ENCODE data around the gene TTLL3. TPM values are rescaled to one million over a fixed set of nuclear protein-coding genes. Genes with fewer than 3 reads are reported as not detected.
A peak's percentile ranks its signal among the peaks of the same experiment; 100 is the strongest.
"Not testable (repeated sequence)": the region's sequence is repeated elsewhere in the genome, so short reads cannot be mapped to it uniquely, and the experiment has no call there.

The TTLL3 gene
- polyA plus RNA-seq, 1 donor = 97.4 TPM

DNA sequence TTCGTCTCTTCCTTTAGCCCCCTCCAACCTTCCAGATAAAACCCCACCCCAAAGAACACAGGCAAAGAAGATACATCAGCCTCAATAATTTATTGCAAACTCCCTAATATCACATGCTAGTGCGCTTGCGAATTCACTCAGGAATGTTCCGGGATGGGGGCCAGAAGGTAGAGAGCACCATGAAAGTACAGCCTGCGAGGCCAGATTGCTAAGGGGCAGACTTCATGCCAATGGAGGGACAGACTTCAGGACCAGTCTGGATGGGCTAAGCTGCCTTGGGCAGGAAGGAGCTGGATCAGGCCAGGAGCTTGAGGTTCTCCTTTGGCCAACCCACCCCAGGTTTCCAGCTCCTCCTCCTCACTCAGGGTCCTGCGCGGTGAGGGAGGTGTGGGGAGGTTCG lies 56.6 kb downstream of the TTLL3 start:
- Histone ChIP-seq H3K27me3 (ENCODE audit: control insufficient read depth, insufficient read depth, low read length) (no peaks in the 10 kb centered on the region), H3K4me1 (ENCODE audit: control insufficient read depth, insufficient read depth, low read length) (peaks cover 17% of the 10 kb centered on the region), H3K36me3 (ENCODE audit: control insufficient read depth, insufficient read depth, low read length) (peaks cover 3% of the 10 kb centered on the region), H3K27ac (ENCODE audit: low read length) (no peak overlapping the region), H3K4me3 (ENCODE audit: low read length) (no peak overlapping the region), H3K9me3 (ENCODE audit: control insufficient read depth, low read depth, low read length) (no peaks in the 10 kb centered on the region)
- DNase-seq = no peak
- WGBS (ENCODE audit: insufficient coverage, low lambda C conversion rate) = no CpG with 5 or more reads among the region's 8 CpGs

DNA sequence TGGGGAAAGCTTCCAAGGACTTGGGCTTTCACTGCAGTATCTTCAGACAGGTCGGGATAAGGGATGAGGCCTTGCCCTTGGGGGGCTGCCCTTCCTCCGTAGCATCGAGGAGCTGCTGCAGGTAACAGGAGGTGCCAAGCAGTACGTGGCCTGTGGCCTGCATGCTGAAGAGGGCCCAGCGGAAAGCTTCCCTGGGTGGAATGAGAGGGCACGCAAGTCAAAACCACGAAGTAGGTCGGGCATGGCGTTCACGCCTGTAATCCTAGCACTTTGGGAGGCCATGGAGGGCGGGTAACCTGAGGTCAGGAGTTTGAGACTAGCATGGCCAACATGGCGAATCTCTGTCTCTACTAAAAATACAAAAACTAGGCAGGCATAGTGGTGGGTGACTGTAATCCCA lies 57.0 kb downstream of the TTLL3 start:
- Histone ChIP-seq H3K27ac (ENCODE audit: low read length) (no peak overlapping the region), H3K9me3 (ENCODE audit: control insufficient read depth, low read depth, low read length) (no peaks in the 10 kb centered on the region), H3K36me3 (ENCODE audit: control insufficient read depth, insufficient read depth, low read length) (peaks cover 3% of the 10 kb centered on the region), H3K4me1 (ENCODE audit: control insufficient read depth, insufficient read depth, low read length) (peaks cover 13% of the 10 kb centered on the region), H3K27me3 (ENCODE audit: control insufficient read depth, insufficient read depth, low read length) (no peaks in the 10 kb centered on the region), H3K4me3 (ENCODE audit: low read length) (no peak overlapping the region)
- no peak for DNase-seq
- no CpG with 5 or more reads among the region's 12 CpGs for WGBS (ENCODE audit: insufficient coverage, low lambda C conversion rate)

GRCh38 chr3:9869955-9870354 lies 59.9 kb downstream of the TTLL3 start:
- Histone ChIP-seq H3K36me3 (ENCODE audit: control insufficient read depth, insufficient read depth, low read length) (peaks cover 3% of the 10 kb centered on the region), H3K4me3 (ENCODE audit: low read length) (no peak overlapping the region), H3K9me3 (ENCODE audit: control insufficient read depth, low read depth, low read length) (no peaks in the 10 kb centered on the region), H3K27me3 (ENCODE audit: control insufficient read depth, insufficient read depth, low read length) (no peaks in the 10 kb centered on the region), H3K27ac (ENCODE audit: low read length) (no peak overlapping the region), H3K4me1 (ENCODE audit: control insufficient read depth, insufficient read depth, low read length) (no peaks in the 10 kb centered on the region)
- no CpG with 5 or more reads among the region's 5 CpGs for WGBS (ENCODE audit: insufficient coverage, low lambda C conversion rate)
- no peak for DNase-seq

DNA sequence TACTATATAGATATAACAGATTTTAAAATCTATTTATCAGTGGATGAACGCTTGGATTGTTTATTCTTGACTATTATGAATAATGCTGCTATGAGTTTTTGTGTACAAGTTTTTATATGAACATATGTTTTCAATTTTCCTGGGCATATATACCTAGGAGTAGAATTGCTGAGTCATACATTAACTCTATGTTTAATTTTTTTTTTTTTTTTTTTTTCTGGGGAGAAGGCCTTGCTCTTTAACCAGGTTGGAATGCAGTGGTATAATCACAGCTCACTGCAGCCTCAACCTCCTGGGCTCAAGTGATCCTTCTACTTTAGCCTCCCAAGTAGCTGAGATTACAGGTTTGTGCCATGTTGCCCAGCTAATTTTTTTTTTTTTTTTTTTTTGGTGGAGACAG lies 60.9 kb downstream of the TTLL3 start:
- no peak overlapping the region for H3K27ac ChIP-seq (ENCODE audit: low read length)
- no peaks in the 10 kb centered on the region for H3K4me1 ChIP-seq (ENCODE audit: control insufficient read depth, insufficient read depth, low read length)
- peaks cover 3% of the 10 kb centered on the region for H3K36me3 ChIP-seq (ENCODE audit: control insufficient read depth, insufficient read depth, low read length)
- no peak overlapping the region for H3K4me3 ChIP-seq (ENCODE audit: low read length)
- H3K9me3 ChIP-seq (ENCODE audit: control insufficient read depth, low read depth, low read length) = no peaks in the 10 kb centered on the region
- WGBS (ENCODE audit: insufficient coverage, low lambda C conversion rate) = 100% methylated on average over 1 of the region's 1 CpG
- no peak for DNase-seq
- no peaks in the 10 kb centered on the region for H3K27me3 ChIP-seq (ENCODE audit: control insufficient read depth, insufficient read depth, low read length)

GRCh38 chr3:9872067-9872466 lies 62.0 kb downstream of the TTLL3 start:
- H3K36me3 ChIP-seq (ENCODE audit: control insufficient read depth, insufficient read depth, low read length); H3K27ac ChIP-seq (ENCODE audit: low read length); H3K4me1 ChIP-seq (ENCODE audit: control insufficient read depth, insufficient read depth, low read length); H3K27me3 ChIP-seq (ENCODE audit: control insufficient read depth, insufficient read depth, low read length); H3K4me3 ChIP-seq (ENCODE audit: low read length); H3K9me3 ChIP-seq (ENCODE audit: control insufficient read depth, low read depth, low read length); DNase-seq: not testable (repeated sequence)
- no CpG with 5 or more reads among the region's 5 CpGs for WGBS (ENCODE audit: insufficient coverage, low lambda C conversion rate)

- Histone ChIP-seq H3K27me3 (ENCODE audit: control insufficient read depth, insufficient read depth, low read length) (no peaks in the 10 kb centered on the region), H3K4me3 (ENCODE audit: low read length) (no peak overlapping the region), H3K27ac (ENCODE audit: low read length) (no peak overlapping the region), H3K4me1 (ENCODE audit: control insufficient read depth, insufficient read depth, low read length) (peaks cover 17% of the 10 kb centered on the region), H3K36me3 (ENCODE audit: control insufficient read depth, insufficient read depth, low read length) (no peaks in the 10 kb centered on the region), H3K9me3 (ENCODE audit: control insufficient read depth, low read depth, low read length) (peaks cover 3% of the 10 kb centered on the region)
- DNase-seq = no peak
Measured at GRCh38 chr3:9875448-9875847, 65.4 kb downstream of the TTLL3 start.

DNA sequence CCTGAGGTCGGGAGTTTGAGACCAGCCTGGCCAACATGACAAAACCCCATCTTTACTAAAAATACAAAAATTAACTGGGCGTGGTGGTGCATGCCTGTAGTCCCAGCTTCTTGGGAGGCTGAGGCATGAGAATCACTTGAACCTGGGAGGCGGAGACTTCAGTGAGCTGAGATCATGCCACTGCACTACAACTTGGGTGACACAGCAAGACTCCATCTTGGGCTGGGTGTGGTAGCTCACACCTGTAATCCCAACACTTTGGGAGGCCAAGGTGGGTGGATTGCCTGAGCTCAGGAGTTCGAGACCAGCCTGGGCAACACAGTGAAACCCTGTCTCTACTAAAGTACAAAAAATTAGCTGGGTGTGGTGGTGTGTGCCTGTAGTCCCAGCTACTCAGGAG lies 66.2 kb downstream of the TTLL3 start:
- H3K36me3 ChIP-seq (ENCODE audit: control insufficient read depth, insufficient read depth, low read length); H3K4me3 ChIP-seq (ENCODE audit: low read length); H3K27ac ChIP-seq (ENCODE audit: low read length); H3K27me3 ChIP-seq (ENCODE audit: control insufficient read depth, insufficient read depth, low read length); DNase-seq; H3K9me3 ChIP-seq (ENCODE audit: control insufficient read depth, low read depth, low read length): not testable (repeated sequence)
- WGBS (ENCODE audit: insufficient coverage, low lambda C conversion rate) = no CpG with 5 or more reads among the region's 4 CpGs
- H3K4me1 ChIP-seq (ENCODE audit: control insufficient read depth, insufficient read depth, low read length) = peaks cover 17% of the 10 kb centered on the region

GRCh38 chr3:9876991-9877390 lies 66.9 kb downstream of the TTLL3 start:
- Histone ChIP-seq H3K4me1 (ENCODE audit: control insufficient read depth, insufficient read depth, low read length) (peaks cover 17% of the 10 kb centered on the region), H3K36me3 (ENCODE audit: control insufficient read depth, insufficient read depth, low read length) (no peaks in the 10 kb centered on the region), H3K9me3 (ENCODE audit: control insufficient read depth, low read depth, low read length) (peaks cover 3% of the 10 kb centered on the region), H3K27me3 (ENCODE audit: control insufficient read depth, insufficient read depth, low read length) (no peaks in the 10 kb centered on the region), H3K4me3 (ENCODE audit: low read length) (no peak overlapping the region), H3K27ac (ENCODE audit: low read length) (no peak overlapping the region)
- WGBS (ENCODE audit: insufficient coverage, low lambda C conversion rate) = no CpG with 5 or more reads among the region's 12 CpGs
- DNase-seq = no peak

DNA sequence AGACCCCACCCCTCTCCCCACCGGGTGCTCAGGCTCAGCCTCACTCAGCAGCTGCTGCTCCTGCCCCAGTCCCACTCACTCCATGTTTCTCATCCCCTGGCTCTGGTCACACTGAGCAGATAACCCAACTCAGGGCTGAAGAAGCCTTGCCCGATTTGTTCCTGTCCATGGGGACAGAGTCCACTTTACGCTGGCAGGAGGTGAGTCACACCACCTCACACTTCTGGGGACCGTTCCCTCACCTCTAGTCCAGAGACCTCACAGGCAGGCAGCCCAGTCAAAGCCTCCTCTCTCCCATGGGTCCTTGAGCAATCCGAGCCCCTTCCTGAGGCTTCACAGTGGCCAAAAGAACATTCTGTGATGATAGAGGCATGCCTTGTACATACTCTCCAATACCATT lies 68.6 kb downstream of the TTLL3 start:
- no peak overlapping the region for H3K4me3 ChIP-seq (ENCODE audit: low read length)
- H3K9me3 ChIP-seq (ENCODE audit: control insufficient read depth, low read depth, low read length) = peaks cover 3% of the 10 kb centered on the region
- no peaks in the 10 kb centered on the region for H3K36me3 ChIP-seq (ENCODE audit: control insufficient read depth, insufficient read depth, low read length)
- no peaks in the 10 kb centered on the region for H3K27me3 ChIP-seq (ENCODE audit: control insufficient read depth, insufficient read depth, low read length)
- H3K27ac ChIP-seq (ENCODE audit: low read length) = peak overlapping the region; percentile 66
- WGBS (ENCODE audit: insufficient coverage, low lambda C conversion rate) = no CpG with 5 or more reads among the region's 5 CpGs
- H3K4me1 ChIP-seq (ENCODE audit: control insufficient read depth, insufficient read depth, low read length) = peaks cover 19% of the 10 kb centered on the region
- peak; percentile 91 for DNase-seq

DNA sequence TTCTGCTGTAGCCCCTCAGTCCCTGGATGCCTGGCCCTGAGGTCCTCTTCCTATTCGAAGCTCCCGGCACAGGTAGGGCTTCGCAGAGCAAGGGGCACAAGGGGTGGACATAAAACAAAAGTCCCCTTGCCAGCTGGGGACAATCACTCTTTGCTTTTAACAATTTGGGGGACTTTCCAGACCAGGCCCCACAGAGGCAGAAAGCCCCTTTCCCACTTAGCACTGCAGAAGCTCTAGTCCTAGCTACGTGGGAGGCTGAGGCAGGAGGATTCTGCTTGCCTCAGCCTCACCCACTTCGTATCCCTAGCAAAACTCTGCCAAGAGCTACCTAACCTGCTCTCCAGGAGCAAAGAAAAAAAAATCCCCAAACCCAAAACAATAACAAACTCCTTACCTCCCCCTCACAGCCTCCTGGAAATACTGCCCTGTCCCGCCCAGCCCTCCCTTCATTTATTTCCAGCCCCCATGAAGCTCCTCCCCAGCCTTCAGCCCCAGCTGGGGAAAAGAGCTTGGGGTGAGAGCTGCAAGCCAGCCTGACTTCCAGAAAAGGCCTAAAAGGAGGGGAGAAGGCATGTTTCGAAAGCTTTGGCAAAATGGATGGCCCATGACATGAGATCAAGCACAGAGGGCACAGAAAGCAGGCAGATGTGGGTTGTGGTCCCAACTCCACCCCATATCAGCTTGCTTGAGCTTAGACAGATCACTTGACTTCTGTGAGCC lies 69.9 kb downstream of the TTLL3 start, which contains the start of gene CIDEC:
Gene CIDEC (minus strand): TSS at position 424 of the 720 bp plus-strand sequence. CDS start 1,767 bp downstream, outside the sequence.
- Histone ChIP-seq H3K9me3 (ENCODE audit: control insufficient read depth, low read depth, low read length) (peaks cover 3% of the 10 kb centered on the region), H3K4me3 (ENCODE audit: low read length) (no peak within 1 kb of the TSS), H3K4me1 (ENCODE audit: control insufficient read depth, insufficient read depth, low read length) (peaks cover 29% of the 10 kb centered on the region), H3K36me3 (ENCODE audit: control insufficient read depth, insufficient read depth, low read length) (no peaks in the 10 kb centered on the region), H3K27me3 (ENCODE audit: control insufficient read depth, insufficient read depth, low read length) (no peaks in the 10 kb centered on the region), H3K27ac (ENCODE audit: low read length) (peak within 1 kb of the TSS; percentile 66)
- no CpG with 5 or more reads among the region's 7 CpGs for WGBS (ENCODE audit: insufficient coverage, low lambda C conversion rate)
- DNase-seq = no peak

DNA sequence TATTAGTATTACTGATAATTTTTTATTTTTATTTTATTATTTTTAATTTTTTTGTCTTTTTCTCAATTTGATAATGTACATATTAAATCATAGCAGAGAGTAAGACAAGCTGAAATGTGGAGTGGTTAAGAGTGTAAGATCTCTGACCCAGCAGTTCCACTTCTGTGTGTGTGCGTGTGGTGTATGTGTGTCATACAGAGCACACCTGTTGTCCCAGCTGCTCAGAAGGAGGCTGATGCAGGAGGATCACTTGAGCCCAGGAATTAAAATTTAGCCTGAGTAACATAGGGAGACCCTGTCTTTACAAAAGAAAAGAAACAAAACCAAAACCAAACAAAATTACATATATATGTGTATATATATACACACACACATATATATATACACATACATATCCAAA lies 71.4 kb downstream of the TTLL3 start:
- WGBS (ENCODE audit: insufficient coverage, low lambda C conversion rate) = no CpG with 5 or more reads among the region's 1 CpG
- Histone ChIP-seq H3K27me3 (ENCODE audit: control insufficient read depth, insufficient read depth, low read length) (no peaks in the 10 kb centered on the region), H3K4me3 (ENCODE audit: low read length) (no peak overlapping the region), H3K27ac (ENCODE audit: low read length) (no peak overlapping the region), H3K9me3 (ENCODE audit: control insufficient read depth, low read depth, low read length) (peaks cover 3% of the 10 kb centered on the region), H3K36me3 (ENCODE audit: control insufficient read depth, insufficient read depth, low read length) (no peaks in the 10 kb centered on the region), H3K4me1 (ENCODE audit: control insufficient read depth, insufficient read depth, low read length) (peaks cover 29% of the 10 kb centered on the region)
- DNase-seq = no peak

Data from large intestine (tissue), 3 donors.